HCT116 (cell line): ENCODE measurements around the gene DNM2.

Experiments used
- EZH2 ChIP-seq: fragments of 200-600 bp; sonication (generic); IDR thresholded peaks from 2 replicates; pipeline ENCODE4 v1.6.1; 2017; ENCODE audit warnings: antibody characterized with exemption, mixed run types
- JUND ChIP-seq: IDR thresholded peaks from 2 replicates; pipeline ENCODE4 v1.6.1; 2012
- POLR2A ChIP-seq: IDR thresholded peaks from 2 replicates; pipeline ENCODE4 v1.7.0; 2011; ENCODE audit warnings: borderline replicate concordance; ENCODE audit not compliant: insufficient read depth, insufficient read length; ENCODE audit errors: extremely low read depth
- POLR2AphosphoS5 ChIP-seq: IDR thresholded peaks from 2 replicates; pipeline ENCODE4 v1.6.1; 2011; ENCODE audit warnings: mild to moderate bottlenecking, low read depth, low read length, moderate library complexity
- SIN3A ChIP-seq: IDR thresholded peaks from 2 replicates; pipeline ENCODE4 v1.6.1; 2012; ENCODE audit warnings: low read depth
- SRF ChIP-seq: IDR thresholded peaks from 2 replicates; pipeline ENCODE4 v1.6.1; 2012; ENCODE audit warnings: low read depth
- YY1 ChIP-seq: IDR thresholded peaks from 2 replicates; pipeline ENCODE4 v1.6.1; 2011; ENCODE audit warnings: low read length, low read depth, moderate library complexity, mild to moderate bottlenecking; ENCODE audit not compliant: insufficient replicate concordance; ENCODE audit errors: extremely low read depth
- TF ChIP-seq, protein P1 (sequence below), 3 experiments: fragments of 200-600 bp in 1 of 3; sonication (generic) in 1 of 3; IDR thresholded peaks in 2 of 3; conservative IDR thresholded peaks in 1 of 3; 2 replicates each; pipeline ENCODE4 v1.5.1; 2012 to 2017; ENCODE audit warnings: low read depth in 2 of 3, low read length in 2 of 3, antibody characterized with exemption in 1 of 3, borderline replicate concordance in 1 of 3, control low read depth in 1 of 3, mild to moderate bottlenecking in 1 of 3, mixed read lengths in 1 of 3, mixed run types in 1 of 3, moderate library complexity in 1 of 3; ENCODE audit not compliant: insufficient read depth in 1 of 3
- TF ChIP-seq, protein P2 (sequence below): IDR thresholded peaks from 2 replicates; pipeline ENCODE4 v1.6.1; 2012; ENCODE audit warnings: low read depth
- TF ChIP-seq, protein P3 (sequence below): IDR thresholded peaks from 2 replicates; pipeline ENCODE4 v1.6.1; 2012

DNA sequence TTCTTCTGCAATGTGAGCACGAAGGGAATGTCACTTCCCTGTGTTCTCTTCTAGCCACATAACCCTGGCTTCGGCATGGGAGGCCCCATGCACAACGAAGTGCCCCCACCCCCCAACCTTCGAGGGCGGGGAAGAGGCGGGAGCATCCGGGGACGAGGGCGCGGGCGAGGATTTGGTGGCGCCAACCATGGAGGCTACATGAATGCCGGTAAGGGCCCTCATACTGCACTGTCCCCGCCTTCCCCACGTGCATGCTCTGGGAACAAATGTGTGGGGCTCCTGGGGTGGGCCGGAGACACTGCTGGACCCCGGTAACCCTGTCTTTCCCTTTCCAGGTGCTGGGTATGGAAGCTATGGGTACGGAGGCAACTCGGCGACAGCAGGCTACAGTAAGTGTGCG is 34.3 kb upstream of the DNM2 start:
- TF ChIP-seq, protein P1, sequence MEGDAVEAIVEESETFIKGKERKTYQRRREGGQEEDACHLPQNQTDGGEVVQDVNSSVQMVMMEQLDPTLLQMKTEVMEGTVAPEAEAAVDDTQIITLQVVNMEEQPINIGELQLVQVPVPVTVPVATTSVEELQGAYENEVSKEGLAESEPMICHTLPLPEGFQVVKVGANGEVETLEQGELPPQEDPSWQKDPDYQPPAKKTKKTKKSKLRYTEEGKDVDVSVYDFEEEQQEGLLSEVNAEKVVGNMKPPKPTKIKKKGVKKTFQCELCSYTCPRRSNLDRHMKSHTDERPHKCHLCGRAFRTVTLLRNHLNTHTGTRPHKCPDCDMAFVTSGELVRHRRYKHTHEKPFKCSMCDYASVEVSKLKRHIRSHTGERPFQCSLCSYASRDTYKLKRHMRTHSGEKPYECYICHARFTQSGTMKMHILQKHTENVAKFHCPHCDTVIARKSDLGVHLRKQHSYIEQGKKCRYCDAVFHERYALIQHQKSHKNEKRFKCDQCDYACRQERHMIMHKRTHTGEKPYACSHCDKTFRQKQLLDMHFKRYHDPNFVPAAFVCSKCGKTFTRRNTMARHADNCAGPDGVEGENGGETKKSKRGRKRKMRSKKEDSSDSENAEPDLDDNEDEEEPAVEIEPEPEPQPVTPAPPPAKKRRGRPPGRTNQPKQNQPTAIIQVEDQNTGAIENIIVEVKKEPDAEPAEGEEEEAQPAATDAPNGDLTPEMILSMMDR (IDR thresholded peaks at IDR 0.05 in 2 of 3, conservative IDR thresholded peaks at IDR 0.05 in 1 of 3; ENCODE audit: borderline replicate concordance in 1 of 3, insufficient read depth in 1 of 3, low read depth in 2 of 3, low read length in 2 of 3): no peak
- TF ChIP-seq, protein P2, sequence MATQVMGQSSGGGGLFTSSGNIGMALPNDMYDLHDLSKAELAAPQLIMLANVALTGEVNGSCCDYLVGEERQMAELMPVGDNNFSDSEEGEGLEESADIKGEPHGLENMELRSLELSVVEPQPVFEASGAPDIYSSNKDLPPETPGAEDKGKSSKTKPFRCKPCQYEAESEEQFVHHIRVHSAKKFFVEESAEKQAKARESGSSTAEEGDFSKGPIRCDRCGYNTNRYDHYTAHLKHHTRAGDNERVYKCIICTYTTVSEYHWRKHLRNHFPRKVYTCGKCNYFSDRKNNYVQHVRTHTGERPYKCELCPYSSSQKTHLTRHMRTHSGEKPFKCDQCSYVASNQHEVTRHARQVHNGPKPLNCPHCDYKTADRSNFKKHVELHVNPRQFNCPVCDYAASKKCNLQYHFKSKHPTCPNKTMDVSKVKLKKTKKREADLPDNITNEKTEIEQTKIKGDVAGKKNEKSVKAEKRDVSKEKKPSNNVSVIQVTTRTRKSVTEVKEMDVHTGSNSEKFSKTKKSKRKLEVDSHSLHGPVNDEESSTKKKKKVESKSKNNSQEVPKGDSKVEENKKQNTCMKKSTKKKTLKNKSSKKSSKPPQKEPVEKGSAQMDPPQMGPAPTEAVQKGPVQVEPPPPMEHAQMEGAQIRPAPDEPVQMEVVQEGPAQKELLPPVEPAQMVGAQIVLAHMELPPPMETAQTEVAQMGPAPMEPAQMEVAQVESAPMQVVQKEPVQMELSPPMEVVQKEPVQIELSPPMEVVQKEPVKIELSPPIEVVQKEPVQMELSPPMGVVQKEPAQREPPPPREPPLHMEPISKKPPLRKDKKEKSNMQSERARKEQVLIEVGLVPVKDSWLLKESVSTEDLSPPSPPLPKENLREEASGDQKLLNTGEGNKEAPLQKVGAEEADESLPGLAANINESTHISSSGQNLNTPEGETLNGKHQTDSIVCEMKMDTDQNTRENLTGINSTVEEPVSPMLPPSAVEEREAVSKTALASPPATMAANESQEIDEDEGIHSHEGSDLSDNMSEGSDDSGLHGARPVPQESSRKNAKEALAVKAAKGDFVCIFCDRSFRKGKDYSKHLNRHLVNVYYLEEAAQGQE: no peak
- no peak for TF ChIP-seq SRF
- TF ChIP-seq POLR2A: no peak
- TF ChIP-seq, protein P3, sequence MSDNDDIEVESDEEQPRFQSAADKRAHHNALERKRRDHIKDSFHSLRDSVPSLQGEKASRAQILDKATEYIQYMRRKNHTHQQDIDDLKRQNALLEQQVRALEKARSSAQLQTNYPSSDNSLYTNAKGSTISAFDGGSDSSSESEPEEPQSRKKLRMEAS: no peak
- no peak for TF ChIP-seq EZH2
- no peak for TF ChIP-seq YY1
- TF ChIP-seq JUND: no peak
- TF ChIP-seq POLR2AphosphoS5: no peak
- no peak for TF ChIP-seq SIN3A
